HepG2 (cell line): ENCODE measurements around the gene NEDD4.

Experiments
- CTCF ChIP-seq: sonication (generic); formaldehyde crosslinking; IDR thresholded peaks from 2 replicates; pipeline ENCODE4 v1.5.0; 2020; ENCODE audit warnings: mild to moderate bottlenecking, missing genetic modification reagents, moderate library complexity
- JUND ChIP-seq: sonication (generic); formaldehyde crosslinking; IDR thresholded peaks from 2 replicates; pipeline ENCODE4 v1.8.0; 2022; ENCODE audit warnings: mild to moderate bottlenecking, missing genetic modification reagents
- POLR2AphosphoS2 ChIP-seq: IDR thresholded peaks from 2 replicates; pipeline ENCODE4 v1.6.1; 2011; ENCODE audit warnings: low read depth, low read length, improper control_type of control experiment
- SIN3B ChIP-seq: fragments of 150-350 bp; IDR thresholded peaks from 2 replicates; pipeline ENCODE4 v1.6.1; 2014; ENCODE audit warnings: low read length
- ZNF253 ChIP-seq: sonication (generic); formaldehyde crosslinking; IDR thresholded peaks from 2 replicates; pipeline ENCODE4 v1.8.0; 2022; ENCODE audit warnings: mild to moderate bottlenecking, missing genetic modification reagents, borderline replicate concordance
- ZNF615 ChIP-seq: sonication (generic); formaldehyde crosslinking; IDR thresholded peaks from 2 replicates; pipeline ENCODE4 v1.5.0; 2020; ENCODE audit warnings: mild to moderate bottlenecking, missing genetic modification reagents, borderline replicate concordance

- TF ChIP-seq CTCF (CRISPR knock-in tag) (no peak), POLR2AphosphoS2 (no peak), JUND (CRISPR knock-in tag) (no peak), ZNF615 (CRISPR knock-in tag) (no peak), SIN3B (no peak), ZNF253 (CRISPR knock-in tag) (no peak)
These were observed 2.4 kb downstream of the NEDD4 start for GRCh38 chr15:55990998-55991397.
